AML-193 (cell line): Measurements from ENCODE around the gene PPP6R3.

ENCODE experiments used
- DNase-seq, 2 experiments: peaks; one replicate each; lab custom pipeline; 2025; lab: John Stamatoyannopoulos, UW

Gene PPP6R3

GRCh38 chr11:68495220-68495729 lies 34.7 kb downstream of the PPP6R3 start:
- DNase-seq = no peak

- DNase-seq = no peak
Measured at GRCh38 chr11:68495872-68496271, 35.3 kb downstream of the PPP6R3 start.

- DNase-seq = no peak
Measured at GRCh38 chr11:68497761-68498160, 37.2 kb downstream of the PPP6R3 start.

- no peak for DNase-seq
Measured at GRCh38 chr11:68498321-68498720, 37.8 kb downstream of the PPP6R3 start.

- DNase-seq = no peak
Measured at GRCh38 chr11:68498903-68499883, 38.6 kb downstream of the PPP6R3 start.

- no peak for DNase-seq
Measured at GRCh38 chr11:68500206-68500605, 39.7 kb downstream of the PPP6R3 start.

- no peak for DNase-seq
Measured at GRCh38 chr11:68501813-68502212, 41.3 kb downstream of the PPP6R3 start.

- no peak for DNase-seq
Measured at GRCh38 chr11:68503251-68503687, 42.7 kb downstream of the PPP6R3 start.

GRCh38 chr11:68503792-68504191 lies 43.2 kb downstream of the PPP6R3 start:
- no peak for DNase-seq

GRCh38 chr11:68504432-68505066 lies 44.0 kb downstream of the PPP6R3 start:
- no peak for DNase-seq

GRCh38 chr11:68505596-68505995 lies 45.0 kb downstream of the PPP6R3 start:
- DNase-seq = no peak

- no peak for DNase-seq
Measured at GRCh38 chr11:68506908-68507307, 46.4 kb downstream of the PPP6R3 start.

GRCh38 chr11:68508425-68508824 lies 47.9 kb downstream of the PPP6R3 start:
- DNase-seq = no peak

GRCh38 chr11:68509066-68509465 lies 48.5 kb downstream of the PPP6R3 start:
- DNase-seq = no peak

GRCh38 chr11:68513930-68514487 lies 53.5 kb downstream of the PPP6R3 start:
- no peak for DNase-seq

GRCh38 chr11:68517121-68517741 lies 56.7 kb downstream of the PPP6R3 start:
- DNase-seq = no peak

- DNase-seq = no peak
Measured at GRCh38 chr11:68518191-68518590, 57.6 kb downstream of the PPP6R3 start.

- no peak for DNase-seq
Measured at GRCh38 chr11:68521969-68522652, 61.6 kb downstream of the PPP6R3 start.

GRCh38 chr11:68523033-68523432 lies 62.5 kb downstream of the PPP6R3 start:
- DNase-seq = no peak

GRCh38 chr11:68523743-68524142 lies 63.2 kb downstream of the PPP6R3 start:
- DNase-seq = no peak

- DNase-seq = no peak
Measured at GRCh38 chr11:68524213-68524612, 63.7 kb downstream of the PPP6R3 start.

- no peak for DNase-seq
Measured at GRCh38 chr11:68524681-68525080, 64.1 kb downstream of the PPP6R3 start.
